ENCODE results near the gene DLG2.

GRCh38 chr11:84372381-84372950, 1254.7 kb downstream of the DLG2 start:
- TF ChIP-seq CTCF (IDR thresholded peaks at IDR 0.05) (no peak), POLR2A (IDR thresholded peaks at IDR 0.05) (no peak)

Data from uterus (tissue), 2 donors.